GM19463 (cell line): ENCODE results near the gene BTBD7.

ENCODE experiments used
- ATAC-seq: cut with Tn5 transposase; IDR thresholded peaks from one replicate; pipeline ENCODE4 v1.9.1; 2021; ENCODE audit warnings: mild to moderate bottlenecking, moderate library complexity; ENCODE audit not compliant: unreplicated experiment

Gene BTBD7

DNA sequence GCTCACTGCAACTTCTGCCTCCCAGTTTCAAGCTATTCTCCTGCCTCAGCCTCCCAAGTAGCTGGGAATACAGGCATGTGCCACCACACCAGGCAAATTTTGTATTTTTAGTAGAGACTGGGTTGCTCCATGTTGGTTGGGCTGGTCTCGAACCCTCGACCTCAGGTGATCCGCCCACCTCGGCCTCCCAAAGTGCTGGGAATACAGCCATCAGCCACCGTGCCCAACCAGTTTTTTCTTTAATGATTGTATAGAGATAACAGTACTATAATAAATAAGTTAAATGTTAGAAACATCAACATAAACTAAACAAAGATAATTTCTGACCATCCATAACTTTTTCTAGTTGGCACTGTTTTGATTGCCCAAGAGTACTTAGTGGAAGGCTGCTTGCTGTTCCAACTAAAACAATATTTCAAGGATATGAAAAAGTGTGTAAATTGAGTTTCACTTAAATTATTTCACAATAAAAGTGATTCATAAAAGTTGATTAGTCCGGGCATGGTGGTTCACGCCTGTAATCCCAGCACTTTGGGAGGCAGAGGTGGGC is 131.6 kb downstream of the BTBD7 start:
- no peak for ATAC-seq

DNA sequence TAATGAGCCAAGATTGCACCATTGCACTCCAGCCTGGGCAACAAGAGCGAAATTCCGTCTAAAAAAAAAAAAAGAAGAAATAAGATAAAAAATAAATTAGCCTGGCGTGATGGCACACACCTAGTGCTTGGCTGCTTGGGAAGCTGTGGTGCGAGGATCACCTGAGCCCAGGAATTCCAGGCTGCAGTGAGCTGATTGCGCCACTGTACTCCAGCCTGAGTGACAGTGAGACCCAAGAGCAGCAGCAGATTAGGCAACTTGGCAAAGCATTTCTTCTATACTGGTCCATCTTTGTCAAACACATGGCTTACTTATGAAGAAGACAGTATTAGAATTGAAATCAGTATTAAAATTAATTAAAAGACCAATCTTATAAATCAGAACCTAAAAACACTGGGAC is 132.3 kb downstream of the BTBD7 start:
- ATAC-seq: no peak

DNA sequence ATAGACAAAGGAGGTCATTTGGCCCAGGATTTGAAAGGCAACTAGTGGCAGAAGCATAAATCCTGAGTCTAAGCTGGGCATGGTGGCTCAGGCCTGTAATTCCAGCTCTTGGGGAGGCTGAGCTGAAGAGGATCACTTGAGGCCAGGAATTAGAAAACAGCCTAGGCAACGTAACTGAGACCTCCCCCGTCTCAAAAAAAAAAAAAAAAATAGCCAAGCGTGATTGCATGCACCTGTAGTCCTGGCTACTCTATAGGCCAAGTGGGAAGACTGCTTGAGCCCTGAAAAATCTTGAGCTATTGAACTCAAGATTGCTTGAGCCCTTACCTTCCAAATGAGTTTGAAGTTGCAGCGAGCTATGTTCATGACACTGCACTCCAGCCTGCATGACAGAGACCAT is 133.8 kb downstream of the BTBD7 start:
- ATAC-seq: no peak

DNA sequence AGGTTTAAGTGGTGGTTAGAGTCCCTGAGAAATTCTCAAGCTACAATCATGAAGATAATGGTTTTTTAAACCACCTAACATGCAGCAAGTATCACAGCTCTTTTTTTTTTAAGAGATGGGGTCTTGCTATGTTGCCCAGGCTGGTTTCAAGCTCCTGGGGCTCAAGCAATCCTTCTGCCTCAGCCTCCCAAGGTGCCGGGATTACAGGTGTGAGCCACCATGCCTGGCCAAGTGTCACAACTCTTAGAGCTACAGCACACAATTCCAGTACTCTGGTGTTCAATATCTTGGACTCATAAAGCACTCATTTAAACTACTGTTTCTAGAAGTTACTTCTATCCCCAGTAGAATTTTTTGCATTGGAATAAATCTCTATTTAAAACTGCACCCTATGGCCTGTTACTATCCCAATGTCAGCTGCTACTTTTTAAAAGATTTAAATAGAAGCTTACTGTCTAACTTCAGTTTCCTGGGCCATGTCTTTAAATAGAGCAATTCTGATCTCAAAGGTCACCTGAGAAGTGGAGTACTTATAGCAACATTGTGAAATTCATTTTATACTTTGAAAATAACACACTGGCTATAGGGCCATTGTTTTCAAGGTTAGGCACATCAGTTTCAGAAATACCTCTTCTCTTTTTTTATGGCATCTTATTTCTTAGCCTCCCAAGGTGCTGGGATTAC is 137.4 kb downstream of the BTBD7 start:
- no peak for ATAC-seq
